Measurements from ENCODE around the gene ACOX2. TPM values are rescaled to one million over a fixed set of nuclear protein-coding genes. Genes with fewer than 3 reads are reported as not detected.
A peak's percentile ranks its signal among the peaks of the same experiment; 100 is the strongest.

Gene ACOX2
- total and polyA plus RNA-seq, 2 of the 8 experiments (the other 6 are each of a cell fraction or from before 2014, with no cell fraction given) = 3.2 to 9.2 TPM

DNA sequence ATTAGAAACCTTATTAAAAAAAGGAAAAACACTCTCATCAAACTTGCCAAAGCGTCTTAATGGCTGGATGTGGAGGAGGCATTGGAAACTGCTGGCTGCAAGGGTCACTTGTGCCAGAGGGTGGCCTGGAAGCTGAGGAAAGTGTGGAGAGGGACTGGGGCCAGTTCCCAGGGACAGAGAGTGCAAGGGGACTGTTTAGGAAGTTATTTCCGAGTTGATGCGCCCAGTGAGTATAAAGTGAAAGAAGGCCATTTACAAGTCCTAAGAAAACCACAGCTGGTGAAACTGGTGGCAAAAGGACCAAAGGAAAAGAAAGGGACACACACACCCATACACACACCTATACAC, 52.3 kb downstream of the ACOX2 start:
- Histone ChIP-seq H3K14ac (ENCODE audit: insufficient read length) (no peak overlapping the region), H3K36me3 (ENCODE audit: control insufficient read depth in 2 of 4, insufficient read depth in 4 of 4, low read length in 3 of 4) (no peaks in the 10 kb centered on the region), H3K9ac (replicated peaks in 1 of 4; ENCODE audit: extremely low read depth in 1 of 4, low read depth in 3 of 4, low read length in 3 of 4) (no peak overlapping the region), H3K4me1 (replicated peaks in 1 of 4; ENCODE audit: control insufficient read depth in 3 of 4, insufficient read depth in 4 of 4, low read length in 3 of 4) (no peaks in the 10 kb centered on the region; a peak in 1 of 7 replicates), H3K4me3 (ENCODE audit: extremely low read depth in 1 of 4, insufficient read depth in 2 of 4, low read depth in 3 of 4, low read length in 4 of 4) (no peak overlapping the region), H3K4me2 (ENCODE audit: insufficient read depth in 1 of 2, low read depth in 2 of 2, low read length in 2 of 2) (no peak overlapping the region), H3K4ac (replicated peaks; ENCODE audit: insufficient read length, low read depth, low read length) (no peak overlapping the region), H4K91ac (replicated peaks; ENCODE audit: insufficient read length, low read length) (no peak overlapping the region), H3K23ac (ENCODE audit: insufficient read length) (no peak overlapping the region), H4K8ac (ENCODE audit: extremely low read depth, insufficient read depth, low read length) (no peak overlapping the region), H3K18ac (ENCODE audit: extremely low read depth, low read length) (no peak overlapping the region), H3K9me3 (ENCODE audit: insufficient read depth in 2 of 2, low read depth in 1 of 2, low read length in 1 of 2) (no peaks in the 10 kb centered on the region), H3K56ac (replicated peaks; ENCODE audit: insufficient read length, low read depth, low read length) (no peak overlapping the region), H2BK15ac (ENCODE audit: low read length) (no peak overlapping the region), H2BK5ac (ENCODE audit: low read depth, low read length) (no peak overlapping the region), H2BK20ac (ENCODE audit: low read length) (no peak overlapping the region), H2AK5ac (ENCODE audit: low read depth, low read length) (no peak overlapping the region), H2AFZ (ENCODE audit: low read length) (no peak overlapping the region), H3K79me2 (ENCODE audit: control insufficient read depth in 1 of 2, insufficient read depth in 2 of 2, low read length in 2 of 2) (no peaks in the 10 kb centered on the region), H3K79me1 (ENCODE audit: low read depth, low read length) (no peaks in the 10 kb centered on the region), H4K20me1 (replicated peaks in 1 of 2; ENCODE audit: control insufficient read depth in 1 of 2, insufficient read depth in 2 of 2, low read length in 2 of 2) (no peaks in the 10 kb centered on the region), H3K27me3 (replicated peaks in 1 of 4; ENCODE audit: control insufficient read depth in 3 of 4, extremely low read depth in 1 of 4, insufficient read depth in 3 of 4, low read length in 3 of 4) (peaks cover 0 to 4% (median 0%) of the 10 kb centered on the region in 4 experiments; a peak in 1 of 7 replicates), H4K5ac (ENCODE audit: insufficient read length, low read depth, low read length) (no peak overlapping the region), H3K27ac (ENCODE audit: low read depth, low read length) (no peak overlapping the region), H3K23me2 (ENCODE audit: low read depth, low read length) (no peaks in the 10 kb centered on the region; the same call in 1 of the 2 replicates), H2BK120ac (replicated peaks; ENCODE audit: low read depth, low read length) (no peak overlapping the region), H2BK12ac (ENCODE audit: low read depth, low read length) (peak overlapping the region; percentile 68; the same call in 1 of the 2 replicates)
- ChIA-PET POLR2A (ENCODE audit: partially characterized antibody) (interaction anchor here (1.6 kb wide), 1 partner anchor 53 kb away, joined by 3 read pairs; no protein-coding TSS in a partner anchor), CTCF (ENCODE audit: partially characterized antibody) (interaction anchor here (0.6 to 2.9 kb wide), 10 partner anchors 8 to 160 kb away, joined by 3 to 9 read pairs (median 3); no protein-coding TSS in a partner anchor)
- FAIRE-seq = no peak
- WGBS, 2 experiments (ENCODE audit: extremely low coverage in 1 of 2, insufficient coverage in 1 of 2, insufficient read length in 1 of 2, insufficient replicate concordance in 2 of 2, low coverage in 1 of 2, low lambda C conversion rate in 2 of 2, missing lambda C conversion rate in 1 of 2) = 75% methylated on average over 3 of the region's 3 CpGs; no CpG with 5 or more reads in 1 of the 2 experiments
- no peak for DNase-seq (ENCODE audit: low read depth in 1 of 2, low spot score in 2 of 2)
- TF ChIP-seq CBX5 (IDR thresholded peaks at IDR 0.05; ENCODE audit: low read depth, low read length) (no peak), TBP (IDR thresholded peaks at IDR 0.05; ENCODE audit: low read depth, low read length) (no peak), GABPA (IDR thresholded peaks at IDR 0.05; ENCODE audit: borderline replicate concordance, insufficient read depth, low read length) (no peak), ZNF274 (IDR thresholded peaks at IDR 0.05; ENCODE audit: borderline replicate concordance, extremely low read depth, low read length) (no peak), BRCA1 (IDR thresholded peaks at IDR 0.05; ENCODE audit: low read depth, low read length) (no peak), EP300 (IDR thresholded peaks at IDR 0.05; ENCODE audit: borderline replicate concordance in 1 of 2, low read depth in 2 of 2, low read length in 2 of 2) (no peak), RXRA (IDR thresholded peaks at IDR 0.05; ENCODE audit: insufficient read depth, low read depth, low read length) (no peak), ASH2L (IDR thresholded peaks at IDR 0.05; ENCODE audit: low read length) (no peak), SP1 (IDR thresholded peaks at IDR 0.05; ENCODE audit: low read depth, low read length) (no peak), RNF2 (IDR thresholded peaks at IDR 0.05; ENCODE audit: borderline replicate concordance, low read depth, low read length, missing control alignments, poor library complexity, severe bottlenecking) (no peak), MAFK (IDR thresholded peaks at IDR 0.05; ENCODE audit: low read depth, low read length) (no peak), CEBPB (IDR thresholded peaks at IDR 0.05; ENCODE audit: low read depth, low read length) (no peak), KDM4A (IDR thresholded peaks at IDR 0.05; ENCODE audit: low read depth, low read length, severe bottlenecking) (no peak), JUN (IDR thresholded peaks at IDR 0.05; ENCODE audit: low read depth, low read length) (no peak), SIRT6 (IDR thresholded peaks at IDR 0.05; ENCODE audit: low read length) (no peak)

Measured in H1 (cell line).